Peyer's patch (tissue), 4 donors: Measurements from ENCODE around the gene TAS2R42.

Experiments
- POLR2A ChIP-seq, 2 donors: fragments of 450-650 bp; IDR thresholded peaks; one replicate each; pipeline ENCODE4 v1.5.1; 2017; ENCODE audit warnings: antibody characterized with exemption in 2 of 2, mild to moderate bottlenecking in 2 of 2, moderate library complexity in 2 of 2
- TF ChIP-seq, protein P1 (sequence below), 6 experiments: fragments of 450-650 bp in 4 of 6; fragments of 200-600 bp in 2 of 6; sonication (generic) in 1 of 6; IDR thresholded peaks; one replicate each; pipeline ENCODE4 v1.5.1; 2017 to 2019; ENCODE audit warnings: antibody characterized with exemption in 6 of 6, mild to moderate bottlenecking in 3 of 6, moderate library complexity in 1 of 6

DNA sequence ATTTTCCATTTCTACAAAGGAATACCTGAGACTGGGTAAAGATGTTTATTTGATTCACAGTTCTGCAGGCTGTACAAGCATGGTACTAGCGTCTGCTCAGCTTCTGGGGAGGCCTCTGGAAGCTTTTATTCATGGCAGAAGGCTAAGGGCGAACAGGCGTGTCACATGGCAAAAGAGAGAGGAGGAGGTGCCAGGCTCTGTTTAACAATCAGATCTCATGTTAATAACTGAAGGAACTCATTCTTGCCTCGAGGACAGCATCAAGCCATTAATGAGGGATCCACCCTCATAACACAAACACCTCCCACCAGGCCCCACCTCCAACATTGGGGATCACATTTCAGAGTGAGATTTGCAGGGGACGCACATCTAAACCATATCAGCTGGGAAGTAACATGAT lies 46.8 kb upstream of the TAS2R42 start:
- TF ChIP-seq, protein P1, sequence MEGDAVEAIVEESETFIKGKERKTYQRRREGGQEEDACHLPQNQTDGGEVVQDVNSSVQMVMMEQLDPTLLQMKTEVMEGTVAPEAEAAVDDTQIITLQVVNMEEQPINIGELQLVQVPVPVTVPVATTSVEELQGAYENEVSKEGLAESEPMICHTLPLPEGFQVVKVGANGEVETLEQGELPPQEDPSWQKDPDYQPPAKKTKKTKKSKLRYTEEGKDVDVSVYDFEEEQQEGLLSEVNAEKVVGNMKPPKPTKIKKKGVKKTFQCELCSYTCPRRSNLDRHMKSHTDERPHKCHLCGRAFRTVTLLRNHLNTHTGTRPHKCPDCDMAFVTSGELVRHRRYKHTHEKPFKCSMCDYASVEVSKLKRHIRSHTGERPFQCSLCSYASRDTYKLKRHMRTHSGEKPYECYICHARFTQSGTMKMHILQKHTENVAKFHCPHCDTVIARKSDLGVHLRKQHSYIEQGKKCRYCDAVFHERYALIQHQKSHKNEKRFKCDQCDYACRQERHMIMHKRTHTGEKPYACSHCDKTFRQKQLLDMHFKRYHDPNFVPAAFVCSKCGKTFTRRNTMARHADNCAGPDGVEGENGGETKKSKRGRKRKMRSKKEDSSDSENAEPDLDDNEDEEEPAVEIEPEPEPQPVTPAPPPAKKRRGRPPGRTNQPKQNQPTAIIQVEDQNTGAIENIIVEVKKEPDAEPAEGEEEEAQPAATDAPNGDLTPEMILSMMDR (IDR thresholded peaks at IDR 0.05) = no peak
- TF ChIP-seq POLR2A (IDR thresholded peaks at IDR 0.05) = no peak
